ENCODE results near the gene C1QC. TPM values are rescaled to one million over a fixed set of nuclear protein-coding genes. Genes with fewer than 3 reads are reported as not detected.

C1QC gene
- total and polyA plus RNA-seq, 3 donors from 2014 or later = 8.6 to 108 (median 36.8) TPM

DNA sequence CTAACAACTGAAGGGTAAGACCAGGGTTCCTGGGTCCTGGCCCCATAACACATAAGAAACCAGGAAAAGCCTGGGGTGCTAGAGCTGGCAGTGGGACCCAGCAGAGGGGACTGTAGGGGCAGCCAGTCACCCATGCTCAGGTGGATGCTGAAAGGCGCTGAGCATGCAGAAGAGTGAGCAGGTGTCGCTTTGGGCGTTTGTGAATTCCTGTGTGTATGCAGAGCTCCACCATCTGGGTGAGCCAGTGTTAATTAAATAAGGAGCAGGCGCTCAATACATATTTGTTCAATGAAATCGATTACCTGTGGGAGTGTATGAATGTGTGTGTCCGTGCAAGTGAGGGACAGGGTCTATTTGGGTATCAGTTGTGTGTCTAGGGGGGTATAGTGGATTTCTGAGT, 6.5 kb upstream of the C1QC start:
- DNase-seq = no peak
- H3K27me3 ChIP-seq = no peaks in the 10 kb centered on the region
- 78% methylated on average over 6 of the region's 6 CpGs for WGBS, 2 donors
- H3K4me1 ChIP-seq = no peaks in the 10 kb centered on the region
- intact Hi-C loops (cut with DNase I; ENCODE audit: low total_unique reads) = no loop called here
- no peak overlapping the region for H3K4me3 ChIP-seq
- no peak overlapping the region for H3K27ac ChIP-seq
- no peaks in the 10 kb centered on the region for H3K36me3 ChIP-seq (ENCODE audit: low read depth, missing control alignments)
- H3K9me3 ChIP-seq = no peaks in the 10 kb centered on the region
- TF ChIP-seq POLR2A (IDR thresholded peaks at IDR 0.05) (no peak), CTCF (IDR thresholded peaks at IDR 0.05) (no peak)

DNA sequence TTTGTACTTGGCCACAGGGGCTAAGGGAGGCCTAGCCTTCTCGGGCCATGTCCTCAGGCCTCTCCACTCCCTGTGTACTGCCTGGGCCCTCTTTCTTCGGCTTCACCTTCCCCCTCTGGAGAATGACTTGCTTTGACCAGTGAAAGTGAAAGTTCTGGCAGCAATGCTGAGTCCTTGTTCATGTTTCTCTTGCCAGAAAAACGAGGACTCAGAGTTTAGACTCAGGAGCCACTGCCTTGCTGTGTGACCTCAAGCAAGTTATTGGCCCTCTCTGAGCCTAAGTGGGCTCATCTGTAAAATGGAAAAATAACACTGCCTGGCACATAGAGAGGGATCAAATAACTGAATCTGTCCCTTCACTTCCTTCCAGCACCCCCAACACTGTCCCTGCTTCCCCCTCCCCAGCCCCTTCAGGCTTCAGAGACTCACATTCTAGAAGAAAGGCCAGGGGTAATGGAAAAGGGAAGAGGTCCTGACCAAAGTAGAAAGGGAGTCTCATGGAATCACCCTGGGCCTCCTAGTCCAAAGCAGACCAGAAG, 5.5 kb upstream of the C1QC start:
- WGBS, 2 donors = 61 to 69% methylated on average over 3 of the region's 3 CpGs
- Histone ChIP-seq H3K4me3 (no peak overlapping the region), H3K36me3 (ENCODE audit: low read depth, missing control alignments) (no peaks in the 10 kb centered on the region), H3K9me3 (no peaks in the 10 kb centered on the region), H3K4me1 (no peaks in the 10 kb centered on the region), H3K27ac (no peak overlapping the region), H3K27me3 (no peaks in the 10 kb centered on the region)
- intact Hi-C loops (cut with DNase I; ENCODE audit: low total_unique reads) = no loop called here
- no peak for TF ChIP-seq POLR2A (IDR thresholded peaks at IDR 0.05)
- TF ChIP-seq CTCF (IDR thresholded peaks at IDR 0.05) = no peak
- no peak for DNase-seq

- Histone ChIP-seq H3K36me3 (ENCODE audit: low read depth, missing control alignments) (no peaks in the 10 kb centered on the region), H3K4me1 (no peaks in the 10 kb centered on the region), H3K4me3 (peak overlapping the region in 1 of 2 donors; percentile 2), H3K9me3 (no peaks in the 10 kb centered on the region), H3K27me3 (no peaks in the 10 kb centered on the region), H3K27ac (no peak overlapping the region)
- TF ChIP-seq POLR2A (IDR thresholded peaks at IDR 0.05) = no peak
- no peak for TF ChIP-seq CTCF (IDR thresholded peaks at IDR 0.05)
- 79 to 81% methylated on average over 2 to 23 of the region's 23 CpGs for WGBS, 2 donors
- intact Hi-C loops (cut with DNase I; ENCODE audit: low total_unique reads) = no loop called here
- DNase-seq = no peak
These were observed 4.8 kb upstream of the C1QC start for GRCh38 chr1:22638476-22639234.

GRCh38 chr1:22639286-22639685, 4.1 kb upstream of the C1QC start:
- H3K4me1 ChIP-seq = no peaks in the 10 kb centered on the region
- peak overlapping the region in 1 of 2 donors; percentile 2 for H3K4me3 ChIP-seq
- 17 to 41% methylated on average over 7 to 8 of the region's 8 CpGs for WGBS, 2 donors
- intact Hi-C loops (cut with DNase I; ENCODE audit: low total_unique reads) = no loop called here
- no peak overlapping the region for H3K27ac ChIP-seq
- no peaks in the 10 kb centered on the region for H3K9me3 ChIP-seq
- DNase-seq = peak; percentile 32
- H3K36me3 ChIP-seq (ENCODE audit: low read depth, missing control alignments) = no peaks in the 10 kb centered on the region
- TF ChIP-seq POLR2A (IDR thresholded peaks at IDR 0.05) (no peak), CTCF (IDR thresholded peaks at IDR 0.05) (no peak)
- no peaks in the 10 kb centered on the region for H3K27me3 ChIP-seq

All from testis (tissue), 3 donors.